HepG2 (cell line): ENCODE measurements around the gene PCDHGB1. TPM values are rescaled to one million over a fixed set of nuclear protein-coding genes. Genes with fewer than 3 reads are reported as not detected.

ENCODE experiments used
- CHD4 ChIP-seq: fragments of 200-600 bp; sonication (generic); IDR thresholded peaks from 2 replicates; pipeline ENCODE4 v1.7.0; 2017; ENCODE audit warnings: mild to moderate bottlenecking, low read length, borderline replicate concordance
- ETS1 ChIP-seq: sonication (generic); formaldehyde crosslinking; IDR thresholded peaks from 2 replicates; pipeline ENCODE4 v1.4.0; 2020; ENCODE audit warnings: missing genetic modification reagents
- FOXC1 ChIP-seq: sonication (generic); formaldehyde crosslinking; IDR thresholded peaks from 2 replicates; pipeline ENCODE4 v1.8.0; 2022; ENCODE audit warnings: mild to moderate bottlenecking, missing genetic modification reagents, borderline replicate concordance
- GATAD2A ChIP-seq: IDR thresholded peaks from 2 replicates; pipeline ENCODE4 v1.6.1; 2016
- MAFF ChIP-seq: IDR thresholded peaks from 2 replicates; pipeline ENCODE4 v1.6.1; 2011; ENCODE audit warnings: low read depth, low read length, improper control_type of control experiment
- ZC3H4 ChIP-seq: sonication (generic); formaldehyde crosslinking; IDR thresholded peaks from 2 replicates; pipeline ENCODE4 v1.4.0; 2020; ENCODE audit warnings: missing genetic modification reagents, borderline replicate concordance
- ZMYM3 ChIP-seq: sonication (generic); formaldehyde crosslinking; IDR thresholded peaks from 2 replicates; pipeline ENCODE4 v1.5.1; 2020; ENCODE audit warnings: mild to moderate bottlenecking, missing genetic modification reagents
- ZNF205 ChIP-seq: IDR thresholded peaks from 2 replicates; pipeline ENCODE4 v1.6.1; 2018; ENCODE audit warnings: missing biosample characterization, missing genetic modification reagents
- ZNF256 ChIP-seq: sonication (generic); formaldehyde crosslinking; conservative IDR thresholded peaks from 2 replicates; pipeline ENCODE4 v1.4.0; 2020; ENCODE audit warnings: missing genetic modification reagents
- ZNF331 ChIP-seq: sonication (generic); formaldehyde crosslinking; IDR thresholded peaks from 2 replicates; pipeline ENCODE4 v1.4.0; 2020; ENCODE audit warnings: missing genetic modification reagents
- ZNF503 ChIP-seq: sonication (generic); formaldehyde crosslinking; IDR thresholded peaks from 2 replicates; pipeline ENCODE4 v1.4.0; 2020; ENCODE audit warnings: missing genetic modification reagents
- ZNF552 ChIP-seq: sonication (generic); formaldehyde crosslinking; IDR thresholded peaks from 2 replicates; pipeline ENCODE4 v1.9.0; 2022; ENCODE audit warnings: missing genetic modification reagents, mild to moderate bottlenecking, borderline replicate concordance
- ZNF891 ChIP-seq: sonication (generic); formaldehyde crosslinking; IDR thresholded peaks from 2 replicates; pipeline ENCODE4 v1.5.0; 2020; ENCODE audit warnings: mild to moderate bottlenecking, missing genetic modification reagents
- ZZZ3 ChIP-seq: sonication (generic); formaldehyde crosslinking; IDR thresholded peaks from 2 replicates; pipeline ENCODE4 v1.4.0; 2020; ENCODE audit warnings: missing genetic modification reagents, mild to moderate bottlenecking, borderline replicate concordance
- polyA plus RNA-seq, 8 experiments: library from polyadenylated mRNA; depleted of rRNA in 3 of 8; stranded (reverse) in 7 of 8; unstranded in 1 of 8; fragments of >200 nt; fragmentation: Illumina TruSeq in 4 of 8; extraction: Trizol in 4 of 8; gene quantifications; 2 replicates each; pipeline versions ENCODE4 v1.2.1 to v1.2.3, GENCODE V29; 2011 to 2016; ENCODE audit warnings: low read depth in 4 of 8, missing spikeins in 1 of 8, mixed read lengths in 1 of 8; ENCODE audit not compliant: insufficient read depth in 1 of 8
- total RNA-seq, 5 experiments: library from RNA; depleted of rRNA; stranded (reverse); fragments of >200 nt; fragmentation: Illumina TruSeq; extraction: Trizol; gene quantifications; 2 replicates each; pipeline ENCODE4 v1.2.3, GENCODE V29; 2016; ENCODE audit warnings: low read depth in 1 of 5
- TF ChIP-seq, protein P1 (sequence below): sonication (generic); formaldehyde crosslinking; conservative IDR thresholded peaks from 2 replicates; pipeline ENCODE4 v1.4.0; 2020; ENCODE audit warnings: mild to moderate bottlenecking, missing genetic modification reagents, moderate library complexity
- TF ChIP-seq, protein P2 (sequence below): sonication (generic); formaldehyde crosslinking; IDR thresholded peaks from 2 replicates; pipeline ENCODE4 v1.9.0; 2021; ENCODE audit warnings: missing genetic modification reagents, borderline replicate concordance
- TF ChIP-seq, protein P3 (sequence below): sonication (generic); formaldehyde crosslinking; IDR thresholded peaks from 2 replicates; pipeline ENCODE4 v1.4.0; 2020; ENCODE audit warnings: mild to moderate bottlenecking, low read depth, missing genetic modification reagents

PCDHGB1 gene
- total and polyA plus RNA-seq, 2 of the 13 experiments (the other 11 are each of a cell fraction or from before 2014, with no cell fraction given) = 1.0 to 2.6 TPM

DNA sequence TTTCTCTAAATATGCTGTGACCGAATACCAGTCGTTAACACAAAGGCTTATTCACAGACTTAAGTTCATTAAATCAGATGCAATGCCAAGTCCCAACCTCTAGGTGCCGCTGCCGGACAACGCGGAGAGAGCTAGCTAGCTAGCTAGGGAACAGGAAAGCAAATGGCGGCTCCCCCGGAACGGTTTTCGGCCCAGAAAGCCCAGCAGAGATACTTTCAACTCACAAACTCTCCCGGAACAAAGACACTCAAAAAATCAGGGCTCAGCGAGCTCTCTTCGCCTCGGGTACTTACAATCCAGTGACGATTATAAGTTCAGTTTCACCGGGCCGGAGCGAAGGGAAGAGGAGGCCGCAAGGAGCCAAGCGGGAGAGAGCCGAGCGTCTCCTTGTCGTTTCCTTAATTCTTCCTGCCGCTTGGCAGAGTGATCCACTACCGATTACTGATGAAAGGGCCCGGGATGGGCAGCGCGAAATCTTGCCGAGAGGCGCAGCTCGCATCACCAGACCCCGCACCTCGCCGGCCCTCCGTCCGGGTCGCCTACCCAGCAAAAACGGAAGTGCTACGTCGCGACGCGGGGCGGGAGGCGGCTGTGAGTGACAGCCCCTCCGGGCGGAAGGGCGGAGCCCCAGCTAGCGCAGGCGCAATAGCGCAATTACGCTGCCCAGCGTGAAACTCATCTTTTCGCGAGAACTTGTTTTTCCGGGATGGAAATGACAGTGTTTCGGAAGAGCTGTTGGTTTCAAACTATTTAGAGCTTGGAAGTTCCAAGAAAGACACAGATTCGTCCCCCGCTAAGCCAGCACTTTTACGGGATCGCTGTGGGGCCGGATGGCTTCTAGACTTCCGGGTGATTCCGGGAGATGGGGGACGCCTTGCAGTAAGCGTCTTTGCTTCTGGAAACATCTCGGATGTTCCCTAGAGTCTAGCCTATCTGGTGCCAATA is 29.4 kb upstream of the PCDHGB1 start, which contains the start of gene TAF7 (continued):
- no peak for TF ChIP-seq ETS1 (CRISPR knock-in tag)
- no peak for TF ChIP-seq ZMYM3 (CRISPR knock-in tag)
- TF ChIP-seq ZZZ3 (CRISPR knock-in tag) = peak; percentile 75; the same call in 1 of the 2 replicates
- 0 out of 2 replicates have a peak, but pooled peaks have one; percentile 34 for TF ChIP-seq ZNF552 (CRISPR knock-in tag)
- no peak for TF ChIP-seq ZC3H4 (CRISPR knock-in tag)
- peak; percentile 71 for TF ChIP-seq ZNF331 (CRISPR knock-in tag)
- no peak for TF ChIP-seq MAFF
- peak; percentile 26; the same call in 1 of the 2 replicates for TF ChIP-seq ZNF503 (CRISPR knock-in tag)
- no peak; the same call in 1 of the 2 replicates for TF ChIP-seq GATAD2A (CRISPR knock-in tag)
- TF ChIP-seq, protein P1, sequence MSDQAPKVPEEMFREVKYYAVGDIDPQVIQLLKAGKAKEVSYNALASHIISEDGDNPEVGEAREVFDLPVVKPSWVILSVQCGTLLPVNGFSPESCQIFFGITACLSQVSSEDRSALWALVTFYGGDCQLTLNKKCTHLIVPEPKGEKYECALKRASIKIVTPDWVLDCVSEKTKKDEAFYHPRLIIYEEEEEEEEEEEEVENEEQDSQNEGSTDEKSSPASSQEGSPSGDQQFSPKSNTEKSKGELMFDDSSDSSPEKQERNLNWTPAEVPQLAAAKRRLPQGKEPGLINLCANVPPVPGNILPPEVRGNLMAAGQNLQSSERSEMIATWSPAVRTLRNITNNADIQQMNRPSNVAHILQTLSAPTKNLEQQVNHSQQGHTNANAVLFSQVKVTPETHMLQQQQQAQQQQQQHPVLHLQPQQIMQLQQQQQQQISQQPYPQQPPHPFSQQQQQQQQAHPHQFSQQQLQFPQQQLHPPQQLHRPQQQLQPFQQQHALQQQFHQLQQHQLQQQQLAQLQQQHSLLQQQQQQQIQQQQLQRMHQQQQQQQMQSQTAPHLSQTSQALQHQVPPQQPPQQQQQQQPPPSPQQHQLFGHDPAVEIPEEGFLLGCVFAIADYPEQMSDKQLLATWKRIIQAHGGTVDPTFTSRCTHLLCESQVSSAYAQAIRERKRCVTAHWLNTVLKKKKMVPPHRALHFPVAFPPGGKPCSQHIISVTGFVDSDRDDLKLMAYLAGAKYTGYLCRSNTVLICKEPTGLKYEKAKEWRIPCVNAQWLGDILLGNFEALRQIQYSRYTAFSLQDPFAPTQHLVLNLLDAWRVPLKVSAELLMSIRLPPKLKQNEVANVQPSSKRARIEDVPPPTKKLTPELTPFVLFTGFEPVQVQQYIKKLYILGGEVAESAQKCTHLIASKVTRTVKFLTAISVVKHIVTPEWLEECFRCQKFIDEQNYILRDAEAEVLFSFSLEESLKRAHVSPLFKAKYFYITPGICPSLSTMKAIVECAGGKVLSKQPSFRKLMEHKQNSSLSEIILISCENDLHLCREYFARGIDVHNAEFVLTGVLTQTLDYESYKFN (CRISPR knock-in tag) = no peak; the same call in 1 of the 2 replicates
- TF ChIP-seq, protein P2, sequence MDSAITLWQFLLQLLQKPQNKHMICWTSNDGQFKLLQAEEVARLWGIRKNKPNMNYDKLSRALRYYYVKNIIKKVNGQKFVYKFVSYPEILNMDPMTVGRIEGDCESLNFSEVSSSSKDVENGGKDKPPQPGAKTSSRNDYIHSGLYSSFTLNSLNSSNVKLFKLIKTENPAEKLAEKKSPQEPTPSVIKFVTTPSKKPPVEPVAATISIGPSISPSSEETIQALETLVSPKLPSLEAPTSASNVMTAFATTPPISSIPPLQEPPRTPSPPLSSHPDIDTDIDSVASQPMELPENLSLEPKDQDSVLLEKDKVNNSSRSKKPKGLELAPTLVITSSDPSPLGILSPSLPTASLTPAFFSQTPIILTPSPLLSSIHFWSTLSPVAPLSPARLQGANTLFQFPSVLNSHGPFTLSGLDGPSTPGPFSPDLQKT = no peak
- TF ChIP-seq, protein P3, sequence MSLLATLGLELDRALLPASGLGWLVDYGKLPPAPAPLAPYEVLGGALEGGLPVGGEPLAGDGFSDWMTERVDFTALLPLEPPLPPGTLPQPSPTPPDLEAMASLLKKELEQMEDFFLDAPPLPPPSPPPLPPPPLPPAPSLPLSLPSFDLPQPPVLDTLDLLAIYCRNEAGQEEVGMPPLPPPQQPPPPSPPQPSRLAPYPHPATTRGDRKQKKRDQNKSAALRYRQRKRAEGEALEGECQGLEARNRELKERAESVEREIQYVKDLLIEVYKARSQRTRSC (CRISPR knock-in tag) = 0 out of 2 replicates have a peak, but pooled peaks have one; percentile 61
- TF ChIP-seq ZNF205 (CRISPR knock-in tag) = no peak
- no peak for TF ChIP-seq ZNF256 (CRISPR knock-in tag)
- TF ChIP-seq FOXC1 (CRISPR knock-in tag) = peak; percentile 79; the same call in 1 of the 2 replicates
- no peak for TF ChIP-seq CHD4
- TF ChIP-seq ZNF891 (CRISPR knock-in tag) = 0 out of 2 replicates have a peak, but pooled peaks have one; percentile 39
